HepG2 (cell line): Measurements from ENCODE around the gene ZFPM1. TPM values are rescaled to one million over a fixed set of nuclear protein-coding genes. Genes with fewer than 3 reads are reported as not detected.

Experiments used
- FOSL2 ChIP-seq: sonication (generic); formaldehyde crosslinking; IDR thresholded peaks from 2 replicates; pipeline ENCODE4 v1.4.0; 2020; ENCODE audit warnings: missing genetic modification reagents
- KAT8 ChIP-seq: IDR thresholded peaks from 2 replicates; pipeline ENCODE4 v1.6.1; 2016; ENCODE audit warnings: missing genetic modification reagents, missing compliant biosample characterization
- MED13 ChIP-seq: sonication (generic); formaldehyde crosslinking; IDR thresholded peaks from 2 replicates; pipeline ENCODE4 v1.5.0; 2020; ENCODE audit warnings: missing genetic modification reagents
- MIER2 ChIP-seq: IDR thresholded peaks from 2 replicates; pipeline ENCODE4 v1.6.1; 2016; ENCODE audit warnings: missing biosample characterization, missing genetic modification reagents
- RXRA ChIP-seq: sonication (generic); formaldehyde crosslinking; IDR thresholded peaks from 2 replicates; pipeline ENCODE4 v1.5.1; 2020; ENCODE audit warnings: missing genetic modification reagents
- SP140L ChIP-seq: sonication (generic); formaldehyde crosslinking; IDR thresholded peaks from 2 replicates; pipeline ENCODE4 v1.4.0; 2020; ENCODE audit warnings: missing genetic modification reagents, borderline replicate concordance
- TOPORS ChIP-seq: sonication (generic); formaldehyde crosslinking; IDR thresholded peaks from 2 replicates; pipeline ENCODE4 v1.8.0; 2023; ENCODE audit warnings: mild to moderate bottlenecking, missing genetic modification reagents
- XRCC5 ChIP-seq: fragments of 200-400 bp; formaldehyde crosslinking; optimal IDR thresholded peaks from 2 replicates; pipeline ENCODE3; 2017; ENCODE audit warnings: mild to moderate bottlenecking, low read length
- ZNF230 ChIP-seq: sonication (generic); formaldehyde crosslinking; IDR thresholded peaks from 2 replicates; pipeline ENCODE4 v1.4.0; 2020; ENCODE audit warnings: mild to moderate bottlenecking, missing genetic modification reagents
- ZNF33B ChIP-seq: sonication (generic); formaldehyde crosslinking; IDR thresholded peaks from 2 replicates; pipeline ENCODE4 v1.5.1; 2020; ENCODE audit warnings: mild to moderate bottlenecking, missing genetic modification reagents
- ZNF557 ChIP-seq: sonication (generic); formaldehyde crosslinking; IDR thresholded peaks from 2 replicates; pipeline ENCODE4 v1.4.0; 2020; ENCODE audit warnings: missing genetic modification reagents
- ZNF816 ChIP-seq: sonication (generic); formaldehyde crosslinking; IDR thresholded peaks from 2 replicates; pipeline ENCODE4 v1.8.0; 2022; ENCODE audit warnings: missing genetic modification reagents, mild to moderate bottlenecking, borderline replicate concordance
- polyA plus RNA-seq, 8 experiments: library from polyadenylated mRNA; depleted of rRNA in 3 of 8; stranded (reverse) in 7 of 8; unstranded in 1 of 8; fragments of >200 nt; fragmentation: Illumina TruSeq in 4 of 8; extraction: Trizol in 4 of 8; gene quantifications; 2 replicates each; pipeline versions ENCODE4 v1.2.1 to v1.2.3, GENCODE V29; 2011 to 2016; ENCODE audit warnings: low read depth in 4 of 8, missing spikeins in 1 of 8, mixed read lengths in 1 of 8; ENCODE audit not compliant: insufficient read depth in 1 of 8
- total RNA-seq, 5 experiments: library from RNA; depleted of rRNA; stranded (reverse); fragments of >200 nt; fragmentation: Illumina TruSeq; extraction: Trizol; gene quantifications; 2 replicates each; pipeline ENCODE4 v1.2.3, GENCODE V29; 2016; ENCODE audit warnings: low read depth in 1 of 5
- TF ChIP-seq, protein P1 (sequence below): sonication (generic); formaldehyde crosslinking; IDR thresholded peaks from 2 replicates; pipeline ENCODE4 v1.4.0; 2020; ENCODE audit warnings: missing genetic modification reagents
- TF ChIP-seq, protein P2 (sequence below): sonication (generic); formaldehyde crosslinking; IDR thresholded peaks from 2 replicates; pipeline ENCODE4 v1.4.0; 2020; ENCODE audit warnings: missing genetic modification reagents, borderline replicate concordance
- TF ChIP-seq, protein P3 (sequence below): sonication (generic); formaldehyde crosslinking; IDR thresholded peaks from 2 replicates; pipeline ENCODE4 v1.4.0; 2020; ENCODE audit warnings: mild to moderate bottlenecking, missing genetic modification reagents, borderline replicate concordance
- TF ChIP-seq, protein P4 (sequence below): sonication (generic); formaldehyde crosslinking; IDR thresholded peaks from 2 replicates; pipeline ENCODE4 v1.5.1; 2020; ENCODE audit warnings: mild to moderate bottlenecking, missing genetic modification reagents

ZFPM1 gene
- total and polyA plus RNA-seq, 2 of the 13 experiments (the other 11 are each of a cell fraction or from before 2014, with no cell fraction given) = 1.3 to 3.8 TPM

DNA sequence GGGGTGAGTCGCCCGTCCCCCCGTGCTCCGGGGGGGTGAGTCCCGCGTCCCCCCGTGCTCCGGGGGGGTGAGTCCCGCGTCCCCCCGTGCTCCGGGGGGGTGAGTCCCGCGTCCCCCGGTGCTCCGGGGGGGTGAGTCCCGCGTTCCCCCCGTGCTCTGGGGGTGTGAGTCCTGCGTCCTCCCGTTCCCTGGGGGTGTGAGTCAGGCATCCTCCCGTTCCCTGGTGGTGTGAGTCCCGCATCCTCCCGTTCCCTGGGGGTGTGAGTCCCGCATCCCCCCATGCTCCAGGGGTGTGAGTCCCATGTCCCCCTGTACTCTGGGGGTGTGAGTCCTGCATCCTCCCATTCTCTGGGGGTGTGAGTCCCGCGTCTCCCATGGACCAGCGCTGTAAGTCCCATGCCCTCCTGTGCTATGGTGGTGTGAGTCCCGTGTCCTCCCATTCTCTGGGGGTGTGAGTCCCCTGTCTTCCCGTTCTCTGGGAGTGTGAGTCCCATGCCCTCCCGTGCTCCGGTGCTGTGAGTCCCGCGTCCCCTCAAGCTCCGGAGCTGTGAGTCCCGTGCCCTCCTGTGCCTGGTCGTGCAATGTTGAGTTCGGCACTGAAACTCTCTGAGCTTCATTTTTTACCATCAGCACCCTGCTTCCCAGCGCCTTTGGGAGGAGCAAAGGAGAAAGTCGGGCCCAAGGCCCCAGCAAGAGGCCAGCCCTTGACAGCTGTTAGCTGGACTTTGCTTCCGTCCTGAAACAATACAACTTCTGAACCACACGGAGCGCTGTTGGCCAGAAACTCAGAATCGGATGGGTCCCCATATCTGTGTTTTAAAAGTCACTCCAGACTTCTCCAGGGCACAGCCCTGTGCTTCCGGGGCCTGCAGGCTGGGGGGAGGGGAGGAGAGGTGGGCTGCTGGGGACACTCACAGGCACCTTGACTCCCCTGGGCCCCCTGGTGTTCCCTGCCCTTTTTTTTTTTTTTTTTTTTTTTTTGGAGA is 105.7 kb downstream of the ZFPM1 start (continued):
- TF ChIP-seq KAT8 (no peak), ZNF33B (CRISPR knock-in tag) (no peak), RXRA (CRISPR knock-in tag) (no peak), ZNF816 (CRISPR knock-in tag) (no peak), XRCC5 (peak; percentile 85), SP140L (CRISPR knock-in tag) (no peak), MED13 (CRISPR knock-in tag) (0 out of 2 replicates have a peak, but pooled peaks have one; percentile 18), FOSL2 (peak; percentile 4; the same call in 1 of the 2 replicates), ZNF557 (no peak), TOPORS (CRISPR knock-in tag) (no peak), ZNF230 (CRISPR knock-in tag) (peak; percentile 44; the same call in 1 of the 2 replicates), MIER2 (CRISPR knock-in tag) (peak; percentile 92)
- TF ChIP-seq, protein P1, sequence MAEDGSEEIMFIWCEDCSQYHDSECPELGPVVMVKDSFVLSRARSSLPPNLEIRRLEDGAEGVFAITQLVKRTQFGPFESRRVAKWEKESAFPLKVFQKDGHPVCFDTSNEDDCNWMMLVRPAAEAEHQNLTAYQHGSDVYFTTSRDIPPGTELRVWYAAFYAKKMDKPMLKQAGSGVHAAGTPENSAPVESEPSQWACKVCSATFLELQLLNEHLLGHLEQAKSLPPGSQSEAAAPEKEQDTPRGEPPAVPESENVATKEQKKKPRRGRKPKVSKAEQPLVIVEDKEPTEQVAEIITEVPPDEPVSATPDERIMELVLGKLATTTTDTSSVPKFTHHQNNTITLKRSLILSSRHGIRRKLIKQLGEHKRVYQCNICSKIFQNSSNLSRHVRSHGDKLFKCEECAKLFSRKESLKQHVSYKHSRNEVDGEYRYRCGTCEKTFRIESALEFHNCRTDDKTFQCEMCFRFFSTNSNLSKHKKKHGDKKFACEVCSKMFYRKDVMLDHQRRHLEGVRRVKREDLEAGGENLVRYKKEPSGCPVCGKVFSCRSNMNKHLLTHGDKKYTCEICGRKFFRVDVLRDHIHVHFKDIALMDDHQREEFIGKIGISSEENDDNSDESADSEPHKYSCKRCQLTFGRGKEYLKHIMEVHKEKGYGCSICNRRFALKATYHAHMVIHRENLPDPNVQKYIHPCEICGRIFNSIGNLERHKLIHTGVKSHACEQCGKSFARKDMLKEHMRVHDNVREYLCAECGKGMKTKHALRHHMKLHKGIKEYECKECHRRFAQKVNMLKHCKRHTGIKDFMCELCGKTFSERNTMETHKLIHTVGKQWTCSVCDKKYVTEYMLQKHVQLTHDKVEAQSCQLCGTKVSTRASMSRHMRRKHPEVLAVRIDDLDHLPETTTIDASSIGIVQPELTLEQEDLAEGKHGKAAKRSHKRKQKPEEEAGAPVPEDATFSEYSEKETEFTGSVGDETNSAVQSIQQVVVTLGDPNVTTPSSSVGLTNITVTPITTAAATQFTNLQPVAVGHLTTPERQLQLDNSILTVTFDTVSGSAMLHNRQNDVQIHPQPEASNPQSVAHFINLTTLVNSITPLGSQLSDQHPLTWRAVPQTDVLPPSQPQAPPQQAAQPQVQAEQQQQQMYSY (CRISPR knock-in tag) = no peak
- TF ChIP-seq, protein P2, sequence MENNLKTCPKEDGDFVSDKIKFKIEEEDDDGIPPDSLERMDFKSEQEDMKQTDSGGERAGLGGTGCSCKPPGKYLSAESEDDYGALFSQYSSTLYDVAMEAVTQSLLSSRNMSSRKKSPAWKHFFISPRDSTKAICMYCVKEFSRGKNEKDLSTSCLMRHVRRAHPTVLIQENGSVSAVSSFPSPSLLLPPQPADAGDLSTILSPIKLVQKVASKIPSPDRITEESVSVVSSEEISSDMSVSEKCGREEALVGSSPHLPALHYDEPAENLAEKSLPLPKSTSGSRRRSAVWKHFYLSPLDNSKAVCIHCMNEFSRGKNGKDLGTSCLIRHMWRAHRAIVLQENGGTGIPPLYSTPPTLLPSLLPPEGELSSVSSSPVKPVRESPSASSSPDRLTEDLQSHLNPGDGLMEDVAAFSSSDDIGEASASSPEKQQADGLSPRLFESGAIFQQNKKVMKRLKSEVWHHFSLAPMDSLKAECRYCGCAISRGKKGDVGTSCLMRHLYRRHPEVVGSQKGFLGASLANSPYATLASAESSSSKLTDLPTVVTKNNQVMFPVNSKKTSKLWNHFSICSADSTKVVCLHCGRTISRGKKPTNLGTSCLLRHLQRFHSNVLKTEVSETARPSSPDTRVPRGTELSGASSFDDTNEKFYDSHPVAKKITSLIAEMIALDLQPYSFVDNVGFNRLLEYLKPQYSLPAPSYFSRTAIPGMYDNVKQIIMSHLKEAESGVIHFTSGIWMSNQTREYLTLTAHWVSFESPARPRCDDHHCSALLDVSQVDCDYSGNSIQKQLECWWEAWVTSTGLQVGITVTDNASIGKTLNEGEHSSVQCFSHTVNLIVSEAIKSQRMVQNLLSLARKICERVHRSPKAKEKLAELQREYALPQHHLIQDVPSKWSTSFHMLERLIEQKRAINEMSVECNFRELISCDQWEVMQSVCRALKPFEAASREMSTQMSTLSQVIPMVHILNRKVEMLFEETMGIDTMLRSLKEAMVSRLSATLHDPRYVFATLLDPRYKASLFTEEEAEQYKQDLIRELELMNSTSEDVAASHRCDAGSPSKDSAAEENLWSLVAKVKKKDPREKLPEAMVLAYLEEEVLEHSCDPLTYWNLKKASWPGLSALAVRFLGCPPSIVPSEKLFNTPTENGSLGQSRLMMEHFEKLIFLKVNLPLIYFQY = 0 out of 2 replicates have a peak, but pooled peaks have one; percentile 36
- TF ChIP-seq, protein P3, sequence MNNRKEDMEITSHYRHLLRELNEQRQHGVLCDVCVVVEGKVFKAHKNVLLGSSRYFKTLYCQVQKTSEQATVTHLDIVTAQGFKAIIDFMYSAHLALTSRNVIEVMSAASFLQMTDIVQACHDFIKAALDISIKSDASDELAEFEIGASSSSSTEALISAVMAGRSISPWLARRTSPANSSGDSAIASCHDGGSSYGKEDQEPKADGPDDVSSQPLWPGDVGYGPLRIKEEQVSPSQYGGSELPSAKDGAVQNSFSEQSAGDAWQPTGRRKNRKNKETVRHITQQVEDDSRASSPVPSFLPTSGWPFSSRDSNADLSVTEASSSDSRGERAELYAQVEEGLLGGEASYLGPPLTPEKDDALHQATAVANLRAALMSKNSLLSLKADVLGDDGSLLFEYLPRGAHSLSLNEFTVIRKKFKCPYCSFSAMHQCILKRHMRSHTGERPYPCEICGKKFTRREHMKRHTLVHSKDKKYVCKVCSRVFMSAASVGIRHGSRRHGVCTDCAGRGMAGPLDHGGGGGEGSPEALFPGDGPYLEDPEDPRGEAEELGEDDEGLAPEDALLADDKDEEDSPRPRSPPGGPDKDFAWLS = no peak
- TF ChIP-seq, protein P4, sequence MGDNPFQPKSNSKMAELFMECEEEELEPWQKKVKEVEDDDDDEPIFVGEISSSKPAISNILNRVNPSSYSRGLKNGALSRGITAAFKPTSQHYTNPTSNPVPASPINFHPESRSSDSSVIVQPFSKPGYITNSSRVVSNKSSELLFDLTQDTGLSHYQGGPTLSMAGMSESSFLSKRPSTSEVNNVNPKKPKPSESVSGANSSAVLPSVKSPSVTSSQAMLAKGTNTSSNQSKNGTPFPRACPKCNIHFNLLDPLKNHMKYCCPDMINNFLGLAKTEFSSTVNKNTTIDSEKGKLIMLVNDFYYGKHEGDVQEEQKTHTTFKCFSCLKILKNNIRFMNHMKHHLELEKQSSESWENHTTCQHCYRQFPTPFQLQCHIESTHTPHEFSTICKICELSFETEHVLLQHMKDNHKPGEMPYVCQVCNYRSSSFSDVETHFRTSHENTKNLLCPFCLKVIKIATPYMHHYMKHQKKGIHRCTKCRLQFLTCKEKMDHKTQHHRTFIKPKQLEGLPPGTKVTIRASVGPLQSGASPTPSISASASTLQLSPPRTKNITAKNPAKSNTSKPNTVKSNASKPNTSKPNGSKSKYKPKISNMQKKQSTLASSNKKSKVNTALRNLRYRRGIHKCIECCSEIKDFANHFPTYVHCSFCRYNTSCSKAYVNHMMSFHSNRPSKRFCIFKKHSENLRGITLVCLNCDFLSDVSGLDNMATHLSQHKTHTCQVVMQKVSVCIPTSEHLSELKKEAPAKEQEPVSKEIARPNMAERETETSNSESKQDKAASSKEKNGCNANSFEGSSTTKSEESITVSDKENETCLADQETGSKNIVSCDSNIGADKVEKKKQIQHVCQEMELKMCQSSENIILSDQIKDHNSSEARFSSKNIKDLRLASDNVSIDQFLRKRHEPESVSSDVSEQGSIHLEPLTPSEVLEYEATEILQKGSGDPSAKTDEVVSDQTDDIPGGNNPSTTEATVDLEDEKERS = no peak
